Measurements from ENCODE around the gene LRP8.
A peak's percentile ranks its signal among the peaks of the same experiment; 100 is the strongest.

The LRP8 gene

GRCh38 chr1:53339736-53340635, 12.1 kb upstream of the LRP8 start:
- no peak for DNase-seq (ENCODE audit: low spot score)

- DNase-seq (ENCODE audit: low spot score), result no peak
Observed at GRCh38 chr1:53338423-53338822, 10.6 kb upstream of the LRP8 start.

- no peak for DNase-seq (ENCODE audit: low spot score)
Observed at GRCh38 chr1:53337499-53337898, 9.6 kb upstream of the LRP8 start.

DNA sequence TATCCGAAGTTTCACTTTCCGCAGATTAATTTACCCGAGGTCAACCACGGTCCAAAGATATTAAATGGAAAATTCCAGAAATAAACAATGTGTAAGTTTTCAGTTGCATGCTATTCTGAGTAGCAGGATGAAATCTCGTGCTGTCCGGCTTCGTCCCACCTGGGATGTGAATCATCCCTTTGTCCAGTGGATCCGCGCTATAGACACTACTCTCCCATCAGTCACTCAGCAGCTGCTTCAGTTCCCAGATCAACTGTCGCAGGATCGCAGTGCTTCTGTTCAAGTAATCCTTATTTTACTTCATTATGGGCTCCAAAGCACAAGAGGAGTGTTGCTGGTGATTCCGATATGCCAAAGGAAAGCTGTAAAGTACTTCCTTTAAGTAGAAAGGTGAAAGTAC, 8.3 kb upstream of the LRP8 start:
- no peak for DNase-seq (ENCODE audit: low spot score)

DNA sequence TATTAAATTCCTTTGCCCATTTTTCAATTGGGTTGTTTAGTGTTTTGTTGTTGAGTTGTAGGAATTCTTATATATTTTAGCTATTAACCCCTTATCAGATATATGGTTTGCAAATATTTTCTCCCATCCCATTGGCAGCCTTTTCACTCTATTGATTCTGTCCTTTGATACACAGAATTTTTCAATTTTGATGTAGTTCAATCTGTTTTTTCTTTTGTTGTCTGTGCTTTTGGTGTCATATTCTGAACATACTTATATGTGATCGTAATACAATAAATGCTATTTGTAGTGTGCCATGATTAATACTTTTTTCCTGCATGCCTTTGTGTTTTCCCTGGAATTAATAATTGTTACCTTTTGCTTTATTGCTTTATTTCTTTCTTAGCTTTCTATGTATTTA, 7.8 kb upstream of the LRP8 start:
- no peak for DNase-seq (ENCODE audit: low spot score)

DNA sequence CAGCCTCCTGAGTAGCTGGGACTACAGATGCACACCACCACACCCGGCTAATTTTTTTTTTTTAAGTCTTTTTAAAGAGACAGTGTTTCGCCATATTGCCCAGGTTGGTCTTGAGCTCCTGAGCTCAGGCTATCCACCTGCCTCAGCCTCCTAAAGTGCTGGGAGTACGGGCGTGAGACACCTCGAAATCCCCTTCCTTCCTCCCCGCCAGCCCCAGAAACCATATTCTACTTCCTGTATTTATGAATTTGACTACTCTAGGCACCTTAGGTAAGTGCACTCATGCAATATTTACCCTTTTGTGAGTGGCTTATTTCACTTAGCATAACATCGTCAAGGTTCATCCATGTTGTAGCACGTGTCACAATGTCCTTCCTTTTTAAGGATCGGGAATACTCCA, 6.9 kb upstream of the LRP8 start:
- DNase-seq (ENCODE audit: low spot score), result no peak

DNA sequence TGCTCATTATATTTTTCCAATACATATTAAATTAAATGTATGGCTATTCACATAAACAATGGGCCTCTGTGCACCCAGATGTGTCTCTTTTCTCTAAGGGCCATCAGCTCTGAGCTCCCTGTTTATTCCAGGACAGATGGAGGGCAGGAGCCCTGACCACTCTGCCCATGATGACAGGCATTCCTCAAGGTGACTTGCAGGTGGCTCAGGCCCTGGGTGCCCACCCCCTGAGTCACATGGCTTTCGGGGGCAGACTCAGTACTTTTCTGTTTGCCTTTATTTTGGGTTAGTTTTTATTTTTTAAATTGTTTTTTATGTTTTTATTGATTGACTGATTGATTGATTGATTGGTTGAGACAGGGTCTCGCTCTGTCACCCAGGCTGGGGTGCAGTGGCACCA, 6.4 kb upstream of the LRP8 start:
- no peak for DNase-seq (ENCODE audit: low spot score)

GRCh38 chr1:53332833-53333232, 5.0 kb upstream of the LRP8 start:
- DNase-seq (ENCODE audit: low spot score), result no peak

DNA sequence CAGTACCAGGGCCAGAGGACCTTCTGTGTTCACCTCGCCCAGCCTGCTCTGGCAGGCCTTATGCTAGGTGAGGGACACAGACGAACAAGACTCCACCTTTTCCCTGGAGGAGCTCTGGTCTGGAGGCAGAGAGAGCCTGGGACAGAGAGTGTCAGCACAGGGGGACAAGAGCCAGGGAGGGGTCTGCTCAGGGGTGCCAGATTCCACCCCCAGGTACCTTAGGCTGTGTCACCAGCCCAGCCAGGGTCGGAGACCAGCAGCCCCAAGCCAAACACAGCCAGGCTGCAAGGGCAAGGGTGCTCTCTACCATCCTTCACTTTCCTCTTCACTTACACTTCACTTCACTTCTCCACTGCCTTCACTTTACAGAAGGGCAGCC, 4.3 kb upstream of the LRP8 start:
- DNase-seq (ENCODE audit: low spot score), result no peak

DNA sequence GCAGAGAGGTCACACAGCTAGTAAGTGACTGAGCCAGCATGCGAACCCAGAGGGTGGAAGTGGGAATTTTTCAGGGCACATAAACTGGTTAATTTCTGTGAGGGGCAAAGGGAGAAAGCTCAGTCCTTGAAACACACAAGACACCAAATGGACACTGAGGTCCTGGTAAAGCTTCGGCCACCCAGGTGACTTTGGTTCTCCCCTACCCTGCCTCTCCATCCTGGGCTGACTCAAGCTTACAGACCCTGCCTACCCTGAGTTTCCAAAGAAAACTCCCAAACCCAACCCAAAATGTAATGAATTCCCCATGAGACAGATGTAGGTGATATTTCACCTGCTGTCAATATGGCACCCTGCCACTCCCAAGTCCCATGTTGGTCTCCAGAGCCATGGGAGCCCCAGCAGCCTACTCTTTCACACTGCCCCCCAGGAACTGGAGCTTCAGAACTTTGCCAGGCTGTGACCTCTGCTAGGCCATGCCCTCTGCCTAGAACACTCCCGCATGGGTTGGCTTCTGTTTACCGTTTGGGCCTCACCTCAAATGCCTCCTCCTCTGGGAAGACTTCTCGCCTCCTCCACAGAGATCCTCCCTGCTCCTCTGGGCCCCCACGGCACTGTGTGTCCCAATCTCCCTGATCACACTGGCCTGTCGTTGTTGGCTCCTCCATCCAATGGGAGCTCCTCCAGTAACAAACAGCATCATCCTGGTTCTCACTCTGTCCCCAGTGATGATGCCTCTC, 3.7 kb upstream of the LRP8 start:
- no peak for DNase-seq (ENCODE audit: low spot score)

GRCh38 chr1:53330819-53331218, 2.9 kb upstream of the LRP8 start:
- DNase-seq (ENCODE audit: low spot score), result no peak

GRCh38 chr1:53328541-53329499, 950 bp upstream of the LRP8 start:
- DNase-seq (ENCODE audit: low spot score), result no peak

DNA sequence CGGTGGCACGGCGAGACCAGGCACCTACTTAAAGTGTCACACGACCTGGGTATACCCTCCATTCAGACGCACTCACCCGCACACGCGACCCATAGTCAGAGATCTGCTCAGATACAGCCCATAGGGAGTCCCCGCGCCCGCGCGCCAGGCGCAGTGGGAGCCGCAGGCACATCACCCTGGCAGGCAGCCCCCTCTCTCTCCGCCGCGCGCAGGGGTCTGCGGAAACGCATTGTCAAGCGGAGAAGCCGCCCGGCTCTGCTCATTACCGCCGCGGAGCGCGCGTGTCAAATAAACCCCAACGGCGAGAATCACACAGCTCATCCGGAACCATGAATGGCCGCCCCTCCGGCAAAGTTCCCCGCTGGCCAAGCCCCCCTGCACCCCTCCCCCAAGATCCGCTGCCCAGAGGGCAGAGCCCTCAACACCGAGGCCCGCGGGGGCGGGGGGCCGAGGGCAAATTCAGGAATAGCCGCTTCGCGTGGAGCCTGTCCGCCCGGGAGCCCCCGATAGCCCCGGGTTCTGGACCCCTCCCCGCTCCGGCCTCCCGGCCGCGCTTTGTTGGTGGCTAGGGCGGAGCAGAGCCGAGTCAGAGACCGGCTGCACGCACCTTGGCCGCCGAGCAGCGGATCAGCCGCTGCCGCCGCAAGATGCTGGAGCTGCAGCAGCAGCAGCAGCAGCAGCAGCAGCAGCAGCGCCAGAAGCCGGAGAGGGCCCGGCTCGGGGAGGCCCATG, 522 bp downstream of the LRP8 start:
- peak; percentile 21 for DNase-seq (ENCODE audit: low spot score)

- peak; percentile 10 for DNase-seq (ENCODE audit: low spot score)
Observed at GRCh38 chr1:53326598-53327181, 1.2 kb downstream of the LRP8 start.

GRCh38 chr1:53326088-53326597, 1.7 kb downstream of the LRP8 start:
- peak; percentile 95 for DNase-seq (ENCODE audit: low spot score)

DNA sequence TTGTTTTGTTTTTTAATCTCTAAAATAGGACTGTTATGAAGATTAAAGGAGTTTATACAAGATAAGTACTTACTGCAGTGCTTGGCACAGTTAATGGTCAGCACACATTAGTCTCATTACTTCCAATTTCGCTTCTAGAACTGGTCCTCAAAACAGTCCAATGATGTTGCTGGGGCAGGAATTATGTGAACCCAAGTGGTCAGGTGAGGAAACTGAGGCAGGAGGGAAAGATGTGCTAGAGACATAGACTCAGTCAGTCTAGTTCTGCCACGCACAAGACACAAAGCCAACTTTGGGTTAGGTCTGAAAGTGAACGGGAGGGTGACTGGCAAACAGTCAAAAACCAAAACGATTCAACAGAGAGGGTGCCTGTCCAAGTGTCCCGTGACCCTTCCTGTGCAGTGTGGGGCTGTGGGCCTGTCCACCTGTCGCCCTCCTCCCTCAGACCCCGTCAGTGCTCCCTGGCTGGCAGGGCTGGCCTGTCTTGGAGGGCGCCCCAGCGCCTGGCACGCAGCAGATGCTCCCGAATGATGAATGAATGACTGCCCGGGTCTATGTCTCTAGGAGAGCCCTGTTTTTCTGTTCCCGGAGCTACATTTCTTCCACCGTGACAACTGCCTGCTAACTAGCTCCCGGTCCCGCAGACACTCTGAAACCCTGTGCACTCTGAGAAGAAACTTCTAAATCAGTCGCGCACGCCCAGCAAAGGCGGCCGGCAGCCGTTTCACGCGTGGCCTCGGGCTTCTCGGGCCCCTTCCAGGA, 2.4 kb downstream of the LRP8 start:
- no peak for DNase-seq (ENCODE audit: low spot score)

DNA sequence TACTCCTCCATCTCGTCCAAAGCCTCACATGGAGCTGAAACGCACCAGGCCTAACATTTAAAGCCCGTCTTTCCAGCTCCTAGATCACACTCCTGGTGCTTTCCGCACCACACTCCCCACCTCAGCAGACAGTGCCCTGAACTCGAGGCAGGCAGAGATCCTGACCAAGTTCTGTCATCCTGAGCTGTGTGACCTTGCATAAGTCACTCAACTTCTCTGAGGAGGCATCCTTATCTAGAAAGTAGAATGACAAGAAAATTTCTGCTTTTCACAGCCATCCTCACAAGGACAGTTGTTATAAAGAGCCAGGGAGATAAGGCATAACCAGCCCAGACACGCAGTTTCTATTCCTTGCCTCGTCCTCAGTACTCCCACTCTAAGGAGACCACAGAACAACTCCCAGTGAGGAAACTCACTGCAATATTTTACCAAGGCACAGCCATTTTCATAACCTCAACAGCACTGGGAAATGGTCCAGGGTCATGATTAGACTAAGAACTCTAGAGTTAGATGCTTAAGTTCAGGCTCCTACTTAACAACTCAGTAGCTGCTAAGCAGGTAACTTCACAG, 3.1 kb downstream of the LRP8 start:
- DNase-seq (ENCODE audit: low spot score), result no peak

- DNase-seq (ENCODE audit: low spot score), result no peak
Observed at GRCh38 chr1:53324321-53324720, 3.5 kb downstream of the LRP8 start.

GRCh38 chr1:53323316-53323715, 4.6 kb downstream of the LRP8 start:
- no peak for DNase-seq (ENCODE audit: low spot score)
